Epithelial cell of esophagus (primary cell): Measurements from ENCODE around the gene MAD1L1.

ENCODE experiments used
- DNase-seq: peaks from one replicate; pipeline ENCODE4 v3.0.0; 2010; ENCODE audit warnings: low read depth
- H3K4me3 ChIP-seq: 2 replicates; pipeline ENCODE4 v1.5.1; 2011; ENCODE audit warnings: mild to moderate bottlenecking, low read length, control low read depth
- TF ChIP-seq, protein P1 (sequence below): IDR thresholded peaks from 2 replicates; pipeline ENCODE4 v1.5.1; 2011; ENCODE audit warnings: low read depth, mild to moderate bottlenecking, low read length, control low read depth, inconsistent platforms; ENCODE audit not compliant: insufficient read depth; ENCODE audit errors: missing control alignments

The MAD1L1 gene

DNA sequence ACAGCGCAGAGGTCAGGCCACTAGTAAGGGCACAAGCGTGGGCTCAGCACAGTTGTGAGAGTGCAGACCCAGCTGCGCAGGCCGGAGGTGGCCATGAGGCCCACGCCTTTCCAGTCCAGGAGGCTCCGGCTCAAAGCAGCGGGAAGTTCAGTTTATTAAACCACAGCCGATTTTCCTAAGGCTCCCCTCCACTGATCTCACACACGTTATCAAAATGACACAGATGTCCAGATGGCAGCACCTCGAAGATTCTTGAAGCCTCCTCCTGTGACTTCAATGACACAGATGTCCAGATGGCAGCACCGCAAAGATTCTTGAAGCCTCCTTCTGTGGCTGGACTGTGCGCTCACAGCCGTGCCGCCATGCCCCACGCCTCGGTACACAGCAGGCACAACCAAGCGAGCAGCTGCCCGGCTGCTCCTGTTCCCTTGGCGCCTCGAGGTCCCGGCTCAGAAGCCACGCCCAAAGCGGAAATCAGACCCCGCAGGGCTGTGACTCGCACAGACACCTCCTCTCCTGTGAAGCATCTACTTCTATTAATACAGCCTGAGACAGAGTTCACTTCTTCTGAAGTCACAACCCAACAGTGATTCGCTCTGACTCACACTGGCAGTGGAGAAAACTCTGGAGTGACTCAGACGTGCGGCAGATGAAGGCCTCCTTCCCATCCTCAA is 122.7 kb downstream of the MAD1L1 start:
- peak; percentile 96 for DNase-seq
- H3K4me3 ChIP-seq, result no peak overlapping the region
- TF ChIP-seq, protein P1, sequence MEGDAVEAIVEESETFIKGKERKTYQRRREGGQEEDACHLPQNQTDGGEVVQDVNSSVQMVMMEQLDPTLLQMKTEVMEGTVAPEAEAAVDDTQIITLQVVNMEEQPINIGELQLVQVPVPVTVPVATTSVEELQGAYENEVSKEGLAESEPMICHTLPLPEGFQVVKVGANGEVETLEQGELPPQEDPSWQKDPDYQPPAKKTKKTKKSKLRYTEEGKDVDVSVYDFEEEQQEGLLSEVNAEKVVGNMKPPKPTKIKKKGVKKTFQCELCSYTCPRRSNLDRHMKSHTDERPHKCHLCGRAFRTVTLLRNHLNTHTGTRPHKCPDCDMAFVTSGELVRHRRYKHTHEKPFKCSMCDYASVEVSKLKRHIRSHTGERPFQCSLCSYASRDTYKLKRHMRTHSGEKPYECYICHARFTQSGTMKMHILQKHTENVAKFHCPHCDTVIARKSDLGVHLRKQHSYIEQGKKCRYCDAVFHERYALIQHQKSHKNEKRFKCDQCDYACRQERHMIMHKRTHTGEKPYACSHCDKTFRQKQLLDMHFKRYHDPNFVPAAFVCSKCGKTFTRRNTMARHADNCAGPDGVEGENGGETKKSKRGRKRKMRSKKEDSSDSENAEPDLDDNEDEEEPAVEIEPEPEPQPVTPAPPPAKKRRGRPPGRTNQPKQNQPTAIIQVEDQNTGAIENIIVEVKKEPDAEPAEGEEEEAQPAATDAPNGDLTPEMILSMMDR, result no peak

DNA sequence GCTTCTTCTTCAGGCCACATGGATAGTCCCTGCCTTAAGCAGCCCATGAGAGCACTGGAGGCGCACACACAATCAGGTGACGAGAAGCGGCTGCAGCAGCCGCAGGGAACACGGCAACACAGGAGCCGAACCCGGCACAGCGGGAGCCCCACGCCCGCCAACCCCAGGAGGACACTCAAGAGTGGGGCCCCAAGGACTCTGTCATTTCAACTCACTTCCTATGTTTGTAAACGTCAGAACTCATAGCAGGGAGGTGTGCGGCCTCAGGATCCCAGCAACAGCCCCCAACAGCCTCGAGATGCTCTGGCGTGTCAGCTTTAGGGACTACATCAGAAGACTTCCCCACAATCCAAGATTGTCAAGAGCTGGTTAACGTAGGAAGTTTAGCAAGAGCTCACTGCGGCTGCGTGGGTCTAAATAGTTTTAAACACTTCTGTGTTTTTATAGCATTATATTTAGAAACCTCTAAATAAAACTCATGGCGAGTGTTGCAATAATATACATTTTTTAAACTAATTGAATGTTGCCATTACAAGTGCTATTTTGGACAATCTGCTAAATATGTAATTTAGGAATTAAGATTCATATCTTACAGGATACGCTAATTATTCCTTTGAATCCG is 123.4 kb downstream of the MAD1L1 start:
- no peak for DNase-seq
- TF ChIP-seq, protein P1, result no peak
- no peak overlapping the region for H3K4me3 ChIP-seq

DNA sequence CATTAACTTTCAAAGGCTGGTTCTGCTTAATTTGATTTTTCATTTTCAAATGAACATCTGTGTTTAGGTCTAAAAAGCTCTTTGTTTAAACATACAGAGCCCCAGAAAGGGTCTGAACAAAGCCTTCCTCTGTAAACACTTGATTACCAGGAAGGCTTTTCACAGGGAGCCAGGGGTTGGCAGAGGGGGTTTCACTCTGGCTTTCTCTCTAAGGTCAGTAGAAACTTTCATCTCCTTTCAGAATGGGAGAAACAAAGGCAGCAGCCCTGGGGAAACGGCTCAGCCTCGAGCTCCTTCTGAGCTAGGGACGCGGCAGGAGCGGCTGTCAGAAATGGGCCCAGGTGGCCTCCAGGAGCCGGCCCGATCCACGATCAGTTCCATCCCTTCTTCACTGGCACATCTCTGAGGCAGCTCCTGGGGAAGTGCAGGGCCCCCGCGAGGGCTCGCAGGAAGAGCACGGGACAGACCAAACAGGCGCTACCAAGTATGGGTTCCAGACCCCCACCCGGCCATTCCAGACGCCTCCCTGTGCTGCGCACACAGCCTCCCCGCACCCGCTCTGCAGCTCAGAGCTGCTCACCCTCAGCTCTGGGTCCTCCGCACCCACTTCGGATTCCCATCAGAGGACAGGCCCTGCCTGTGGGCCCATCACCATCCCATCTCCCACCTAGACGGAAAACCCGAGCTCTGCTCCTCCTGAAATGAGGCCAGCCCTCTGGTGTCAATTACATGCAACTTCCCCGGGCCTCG is 124.1 kb downstream of the MAD1L1 start:
- H3K4me3 ChIP-seq, result no peak overlapping the region
- no peak for DNase-seq
- TF ChIP-seq, protein P1, result no peak

DNA sequence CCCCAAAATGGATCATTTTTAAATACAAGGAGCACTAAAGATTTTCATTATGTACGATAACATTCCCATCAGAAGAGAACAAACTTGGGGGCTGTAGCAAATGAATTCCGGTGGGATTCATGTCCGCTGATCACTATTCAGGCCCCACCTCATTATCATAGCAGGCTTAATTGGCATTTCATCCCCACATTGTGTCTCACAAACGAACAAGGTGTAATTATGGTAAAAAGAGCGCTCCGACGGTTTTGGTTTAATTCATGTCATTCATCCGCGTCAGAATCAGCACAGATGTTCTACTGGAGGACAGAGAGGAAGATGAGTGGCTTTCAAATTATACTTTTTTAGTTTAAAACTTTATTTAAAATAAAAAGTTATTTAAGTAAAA is 124.7 kb downstream of the MAD1L1 start:
- H3K4me3 ChIP-seq, result no peak overlapping the region
- TF ChIP-seq, protein P1, result no peak
- DNase-seq, result no peak

DNA sequence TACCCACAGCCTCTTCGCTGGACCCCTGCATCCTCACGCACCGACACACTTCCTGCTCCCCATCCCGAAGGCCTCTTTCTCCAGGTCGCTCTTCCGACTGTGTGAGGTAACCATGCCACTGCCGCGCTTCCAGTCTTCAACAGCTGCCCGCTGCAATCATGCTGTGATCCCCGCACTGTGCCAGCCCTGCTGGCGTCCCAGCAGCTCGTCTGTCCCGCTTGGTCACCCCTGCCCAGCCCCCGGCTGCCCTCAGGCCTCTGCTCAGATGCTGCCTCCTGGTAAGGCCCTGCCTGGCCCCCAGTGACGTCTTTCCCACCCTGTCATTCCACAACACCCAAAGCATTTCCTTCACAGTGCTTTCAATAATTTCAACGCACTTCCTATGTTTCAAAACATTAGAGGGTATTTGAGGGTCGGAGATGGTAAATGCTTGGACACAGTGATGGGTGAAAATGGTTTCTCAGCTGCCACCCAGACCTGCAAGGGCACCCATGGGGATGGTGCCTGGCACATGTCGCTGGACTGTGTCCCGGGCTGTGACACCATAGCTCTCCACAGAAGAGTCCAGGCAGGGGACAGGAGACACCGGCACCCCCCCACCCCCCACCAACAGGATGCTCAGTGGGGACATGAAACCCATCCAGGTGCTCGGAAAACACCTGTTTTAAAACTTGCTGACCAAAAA is 125.2 kb downstream of the MAD1L1 start:
- DNase-seq, result no peak
- no peak overlapping the region for H3K4me3 ChIP-seq
- TF ChIP-seq, protein P1, result no peak

DNA sequence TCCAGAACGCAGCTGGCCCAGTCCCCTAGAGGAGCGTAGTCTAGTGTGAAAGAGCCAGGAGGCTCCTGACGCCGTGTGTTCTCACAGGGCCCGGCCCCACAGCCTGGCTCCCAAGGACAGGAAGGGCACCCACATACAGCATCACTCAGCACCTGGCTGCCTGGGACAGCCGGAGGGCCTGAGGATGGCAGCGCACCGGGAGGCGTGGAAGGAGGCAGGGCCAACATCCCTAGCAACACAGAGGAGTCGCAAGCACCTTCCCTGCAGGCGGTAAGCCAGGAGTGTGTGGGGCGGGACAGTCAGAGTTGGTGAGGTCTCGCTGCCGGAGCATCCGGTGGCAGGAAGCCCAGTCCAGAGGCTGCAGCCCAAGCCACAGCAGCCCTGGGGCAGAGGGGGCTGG is 125.8 kb downstream of the MAD1L1 start:
- H3K4me3 ChIP-seq, result no peak overlapping the region
- TF ChIP-seq, protein P1, result no peak
- DNase-seq, result peak; percentile 95
